Breast epithelium (tissue), 4 donors: Measurements from ENCODE around the gene KLK8. TPM values are rescaled to one million over a fixed set of nuclear protein-coding genes. Genes with fewer than 3 reads are reported as not detected.
A peak's percentile ranks its signal among the peaks of the same experiment; 100 is the strongest.

ENCODE experiments used
- DNase-seq, 2 donors: peaks; one replicate each; pipeline ENCODE4 v3.0.0-alpha.2; 2019; ENCODE audit warnings: low spot score in 2 of 2
- H3K27ac ChIP-seq, 2 donors: fragments of 200-600 bp; sonication (generic) in 1 of 2; one replicate each; pipeline ENCODE4 v1.5.1; 2016 to 2019; ENCODE audit warnings: mild to moderate bottlenecking in 1 of 2
- H3K27me3 ChIP-seq, 2 donors: fragments of 200-600 bp; sonication (generic) in 1 of 2; one replicate each; pipeline versions ENCODE4 v1.5.1 to v1.6.0; 2017 to 2019; ENCODE audit warnings: control low read depth in 1 of 2, mild to moderate bottlenecking in 1 of 2
- H3K36me3 ChIP-seq: fragments of 200-600 bp; one replicate; pipeline ENCODE4 v1.5.1; 2019
- H3K4me1 ChIP-seq, 2 donors: fragments of 200-600 bp; sonication (generic); one replicate each; pipeline ENCODE4 v1.5.1; 2016 to 2019; ENCODE audit warnings: control low read depth in 1 of 2
- H3K4me3 ChIP-seq, 3 donors: fragments of 200-600 bp; sonication (generic); 1 replicate in 2 of 3; 2 replicates in 1 of 3; pipeline ENCODE4 v1.5.1; 2016 to 2019; ENCODE audit warnings: mild to moderate bottlenecking in 3 of 3, moderate library complexity in 2 of 3
- H3K9me3 ChIP-seq, 2 donors: fragments of 200-600 bp; sonication (generic) in 1 of 2; one replicate each; pipeline ENCODE4 v1.5.1; 2016 to 2019; ENCODE audit warnings: control low read depth in 1 of 2
- POLR2A ChIP-seq: fragments of 450-650 bp; IDR thresholded peaks from one replicate; pipeline ENCODE4 v1.6.1; 2016; ENCODE audit warnings: antibody characterized with exemption, mild to moderate bottlenecking, moderate library complexity
- POLR2AphosphoS5 ChIP-seq, 3 donors: sonication (generic); formaldehyde crosslinking; IDR thresholded peaks; one replicate each; pipeline ENCODE4 v1.6.1; 2017; ENCODE audit warnings: antibody characterized with exemption in 3 of 3
- intact Hi-C: fragments of 100-400 bp; cut with DNase I; formaldehyde crosslinking; loops from one replicate; pipeline ENCODE4 v1.15.1; 2023; ENCODE audit warnings: low total_unique reads
- total RNA-seq, 3 donors: library from RNA; depleted of rRNA; stranded (reverse); fragments of >200 nt; gene quantifications; one replicate each; pipeline ENCODE4 v1.1.0, GENCODE V29; 2016
- TF ChIP-seq, protein P1 (sequence below), 3 donors: fragments of 450-650 bp; IDR thresholded peaks; one replicate each; pipeline ENCODE4 v1.5.1; 2016 to 2017; ENCODE audit warnings: antibody characterized with exemption in 3 of 3, mild to moderate bottlenecking in 3 of 3, moderate library complexity in 3 of 3

Gene KLK8
- total RNA-seq, 3 donors from 2014 or later = 13.4 to 46.2 TPM; not detected in 1

DNA sequence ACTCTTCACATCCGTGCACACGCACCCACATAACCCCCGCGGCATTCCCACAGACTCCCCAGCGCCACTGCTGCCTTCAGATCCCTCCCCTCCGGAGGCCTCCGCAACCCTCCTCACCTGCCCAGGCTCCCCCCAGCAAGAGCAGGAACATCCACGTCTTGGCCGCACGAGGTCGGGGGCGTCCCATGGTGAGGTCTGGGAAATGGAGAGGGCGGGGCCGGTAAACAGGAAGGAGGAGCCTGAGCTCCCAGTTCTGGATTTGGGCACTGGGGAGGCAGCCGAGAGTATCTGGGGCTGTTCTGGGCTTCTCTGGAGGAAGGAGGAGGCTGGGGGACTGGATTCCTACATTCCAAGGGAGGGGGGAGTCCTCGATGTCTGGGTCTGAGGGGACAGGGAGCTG, 423 bp downstream of the KLK8 start:
- intact Hi-C loops = no loop called here
- DNase-seq = peak in 1 of 2 donors; percentile 70

DNA sequence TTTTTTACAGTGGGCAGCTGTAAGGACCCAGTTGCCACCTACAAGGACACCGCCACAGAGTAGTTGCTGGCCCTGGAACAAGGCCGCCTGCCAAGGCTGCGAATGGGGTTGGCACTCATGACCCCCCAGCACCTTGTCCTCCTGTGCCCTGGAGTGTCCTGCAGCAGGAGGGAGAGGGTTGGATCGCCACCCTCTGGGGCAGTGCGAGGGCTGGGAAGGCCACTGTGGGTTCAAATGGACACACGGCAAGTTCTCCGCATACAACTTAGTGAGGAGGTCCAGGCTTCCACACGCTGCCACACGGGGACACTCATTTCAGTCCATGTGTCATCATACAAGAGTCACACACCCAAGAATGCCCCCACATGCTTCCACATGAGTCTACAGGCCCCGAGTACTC, 978 bp downstream of the KLK8 start:
- Histone ChIP-seq H3K36me3 (no peaks in the 10 kb centered on the region), H3K4me1 (peaks cover 0 to 3% of the 10 kb centered on the region in 2 donors), H3K9me3 (no peaks in the 10 kb centered on the region), H3K27me3 (peaks cover 0 to 12% of the 10 kb centered on the region in 2 donors), H3K4me3 (peak overlapping the region in 2 of 3 donors; percentile 52 to 63), H3K27ac (peak overlapping the region; percentile 71 to 87)
- no peak for TF ChIP-seq POLR2AphosphoS5 (IDR thresholded peaks at IDR 0.05)
- TF ChIP-seq POLR2A = no peak
- TF ChIP-seq, protein P1, sequence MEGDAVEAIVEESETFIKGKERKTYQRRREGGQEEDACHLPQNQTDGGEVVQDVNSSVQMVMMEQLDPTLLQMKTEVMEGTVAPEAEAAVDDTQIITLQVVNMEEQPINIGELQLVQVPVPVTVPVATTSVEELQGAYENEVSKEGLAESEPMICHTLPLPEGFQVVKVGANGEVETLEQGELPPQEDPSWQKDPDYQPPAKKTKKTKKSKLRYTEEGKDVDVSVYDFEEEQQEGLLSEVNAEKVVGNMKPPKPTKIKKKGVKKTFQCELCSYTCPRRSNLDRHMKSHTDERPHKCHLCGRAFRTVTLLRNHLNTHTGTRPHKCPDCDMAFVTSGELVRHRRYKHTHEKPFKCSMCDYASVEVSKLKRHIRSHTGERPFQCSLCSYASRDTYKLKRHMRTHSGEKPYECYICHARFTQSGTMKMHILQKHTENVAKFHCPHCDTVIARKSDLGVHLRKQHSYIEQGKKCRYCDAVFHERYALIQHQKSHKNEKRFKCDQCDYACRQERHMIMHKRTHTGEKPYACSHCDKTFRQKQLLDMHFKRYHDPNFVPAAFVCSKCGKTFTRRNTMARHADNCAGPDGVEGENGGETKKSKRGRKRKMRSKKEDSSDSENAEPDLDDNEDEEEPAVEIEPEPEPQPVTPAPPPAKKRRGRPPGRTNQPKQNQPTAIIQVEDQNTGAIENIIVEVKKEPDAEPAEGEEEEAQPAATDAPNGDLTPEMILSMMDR (IDR thresholded peaks at IDR 0.05) = no peak
- intact Hi-C loops = no loop called here
- DNase-seq = no peak

More for the DNA sequence above, 423 bp downstream of the KLK8 start:
- Histone ChIP-seq H3K27ac (peak overlapping the region; percentile 71 to 87), H3K4me3 (peak overlapping the region in 2 of 3 donors; percentile 52 to 63), H3K4me1 (peaks cover 0 to 3% of the 10 kb centered on the region in 2 donors), H3K36me3 (no peaks in the 10 kb centered on the region), H3K9me3 (no peaks in the 10 kb centered on the region), H3K27me3 (peaks cover 0 to 12% of the 10 kb centered on the region in 2 donors)
- TF ChIP-seq, protein P1 (IDR thresholded peaks at IDR 0.05) = no peak
- no peak for TF ChIP-seq POLR2AphosphoS5 (IDR thresholded peaks at IDR 0.05)
- no peak for TF ChIP-seq POLR2A

DNA sequence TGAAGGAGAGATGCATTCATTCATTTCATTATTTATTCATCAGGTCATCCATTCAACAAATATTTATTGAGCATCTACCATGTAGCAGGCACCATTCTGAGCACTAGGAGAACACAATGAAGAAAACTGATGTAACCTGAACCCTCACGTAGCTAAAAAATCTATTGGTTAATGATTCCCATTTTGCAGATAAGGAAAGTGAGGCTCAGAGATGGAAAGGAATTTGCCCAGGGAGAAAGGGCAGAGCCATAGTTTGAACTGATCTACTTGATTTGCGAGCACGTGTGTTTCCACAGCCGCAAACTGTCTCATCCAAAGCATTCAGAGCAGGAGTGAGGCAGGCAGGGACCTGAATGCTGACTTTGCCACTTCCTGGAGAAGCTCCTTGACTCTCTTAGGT, 2.7 kb downstream of the KLK8 start:
- Histone ChIP-seq H3K27me3 (peaks cover 0 to 12% of the 10 kb centered on the region in 2 donors), H3K4me1 (peaks cover 0 to 3% of the 10 kb centered on the region in 2 donors), H3K27ac (no peak overlapping the region), H3K36me3 (no peaks in the 10 kb centered on the region), H3K9me3 (no peaks in the 10 kb centered on the region), H3K4me3 (no peak overlapping the region)
- TF ChIP-seq POLR2AphosphoS5 (IDR thresholded peaks at IDR 0.05) = no peak
- no peak for TF ChIP-seq POLR2A
- TF ChIP-seq, protein P1 (IDR thresholded peaks at IDR 0.05) = no peak
- DNase-seq = no peak
- intact Hi-C loops = no loop called here

DNA sequence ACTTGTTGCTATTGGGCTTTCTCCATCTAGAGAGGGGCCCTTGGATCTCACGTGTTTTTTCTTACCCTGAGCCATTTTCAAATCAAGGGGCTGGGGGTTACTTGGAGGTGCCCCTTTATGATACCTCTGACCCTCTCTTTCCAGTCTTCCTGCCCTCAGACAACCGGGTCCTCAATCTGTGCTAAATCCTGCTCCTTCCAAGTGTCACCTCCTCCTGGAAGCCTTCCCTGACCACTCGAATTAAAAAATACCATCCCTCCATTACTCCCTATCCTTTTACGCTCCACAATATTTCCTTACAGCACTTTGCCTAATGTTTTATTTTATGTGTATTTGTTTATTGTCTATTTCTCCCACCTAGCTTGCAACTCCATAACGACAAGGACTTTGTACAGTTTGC, 3.3 kb downstream of the KLK8 start:
- no peak for DNase-seq
- Histone ChIP-seq H3K4me1 (peaks cover 0 to 3% of the 10 kb centered on the region in 2 donors), H3K27me3 (peaks cover 0 to 12% of the 10 kb centered on the region in 2 donors), H3K4me3 (no peak overlapping the region), H3K27ac (no peak overlapping the region), H3K36me3 (no peaks in the 10 kb centered on the region), H3K9me3 (no peaks in the 10 kb centered on the region)
- TF ChIP-seq, protein P1 (IDR thresholded peaks at IDR 0.05) = no peak
- TF ChIP-seq POLR2A (no peak), POLR2AphosphoS5 (IDR thresholded peaks at IDR 0.05) (no peak)
- intact Hi-C loops = no loop called here

DNA sequence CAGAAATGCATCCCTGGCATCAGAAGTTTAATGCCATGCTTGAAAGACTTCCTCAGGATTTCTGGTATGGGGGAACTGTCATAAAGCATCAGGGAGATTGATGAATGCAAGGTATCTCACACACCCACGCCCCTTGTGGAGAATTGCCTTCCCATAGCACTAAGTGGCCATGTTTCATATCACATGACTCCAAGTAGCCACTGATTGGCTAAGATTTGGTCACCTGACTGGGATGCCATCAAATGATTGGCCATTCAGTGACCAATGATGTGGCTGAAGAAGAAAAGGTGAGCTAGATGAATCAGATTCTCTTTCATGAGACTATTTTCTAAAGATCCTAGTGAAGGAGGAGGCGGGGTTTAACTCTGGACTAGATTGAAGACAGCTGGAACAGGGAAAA, 7.3 kb downstream of the KLK8 start:
- Histone ChIP-seq H3K9me3 (no peaks in the 10 kb centered on the region), H3K36me3 (no peaks in the 10 kb centered on the region), H3K4me3 (no peak overlapping the region), H3K27ac (peak overlapping the region; percentile 14 to 63), H3K4me1 (no peaks in the 10 kb centered on the region), H3K27me3 (no peaks in the 10 kb centered on the region)
- intact Hi-C loops = no loop called here
- DNase-seq = no peak
- TF ChIP-seq POLR2A = no peak
- no peak for TF ChIP-seq POLR2AphosphoS5 (IDR thresholded peaks at IDR 0.05)
- TF ChIP-seq, protein P1 (IDR thresholded peaks at IDR 0.05) = no peak
